Calu3 (cell line): Measurements from ENCODE around the gene PODXL. TPM values are rescaled to one million over a fixed set of nuclear protein-coding genes. Genes with fewer than 3 reads are reported as not detected.

ENCODE experiments used
- BruUV-seq: library from RNA; stranded (reverse); fragments of 400-500 nt; replicated peaks from 2 replicates; lab custom pipeline; 2021; lab: Mats Ljungman, UMichigan
- CTCF ChIA-PET: fragments of 300-600 bp; sonication (Branson Sonifier 250); formaldehyde crosslinking; loops from one replicate; lab custom pipeline; 2022; ENCODE audit warnings: antibody characterized with exemption; lab: Charles Lee
- DNase-seq: peaks from one replicate; pipeline ENCODE4 v3.0.0; 2022
- H3K27ac Mint-ChIP-seq: one replicate; pipeline ENCODE4 v1.8.0; 2022; ENCODE audit warnings: mixed read lengths; ENCODE audit not compliant: unreplicated experiment
- H3K27me3 Mint-ChIP-seq: one replicate; pipeline ENCODE4 v1.8.0; 2022; ENCODE audit warnings: mixed read lengths; ENCODE audit not compliant: unreplicated experiment
- H3K36me3 Mint-ChIP-seq: one replicate; pipeline ENCODE4 v1.8.0; 2022; ENCODE audit warnings: mild to moderate bottlenecking, moderate library complexity, mixed read lengths; ENCODE audit not compliant: insufficient read depth, unreplicated experiment
- H3K4me1 Mint-ChIP-seq: one replicate; pipeline ENCODE4 v1.8.0; 2022; ENCODE audit warnings: mild to moderate bottlenecking, low read depth, mixed read lengths; ENCODE audit not compliant: unreplicated experiment
- H3K4me3 Mint-ChIP-seq: one replicate; pipeline ENCODE4 v1.8.0; 2022; ENCODE audit warnings: mild to moderate bottlenecking, low read depth, moderate library complexity, mixed read lengths; ENCODE audit not compliant: unreplicated experiment
- H3K9me3 Mint-ChIP-seq: one replicate; pipeline ENCODE4 v1.8.0; 2022; ENCODE audit warnings: low read depth, mixed read lengths; ENCODE audit not compliant: unreplicated experiment
- intact Hi-C: fragments of 100-400 bp; cut with micrococcal nuclease; formaldehyde crosslinking; loops from one replicate; pipeline ENCODE4 v1.10.0; 2022; ENCODE audit not compliant: unreplicated experiment
- total RNA-seq: library from RNA; stranded (reverse); gene quantifications from 2 replicates; pipeline ENCODE4 v1.2.3, GENCODE V29; 2022
- TF ChIP-seq, protein P1 (sequence below): fragments of 200-600 bp; IDR thresholded peaks from one replicate; pipeline ENCODE4 v1.8.0; 2022; ENCODE audit warnings: antibody characterized with exemption; ENCODE audit not compliant: unreplicated experiment

Gene PODXL
- total RNA-seq, 1 experiment from 2014 or later: 15.5 TPM

GRCh38 chr7:131553931-131554330 lies 2.5 kb downstream of the PODXL start:
- intact Hi-C loops: no loop called here

DNA sequence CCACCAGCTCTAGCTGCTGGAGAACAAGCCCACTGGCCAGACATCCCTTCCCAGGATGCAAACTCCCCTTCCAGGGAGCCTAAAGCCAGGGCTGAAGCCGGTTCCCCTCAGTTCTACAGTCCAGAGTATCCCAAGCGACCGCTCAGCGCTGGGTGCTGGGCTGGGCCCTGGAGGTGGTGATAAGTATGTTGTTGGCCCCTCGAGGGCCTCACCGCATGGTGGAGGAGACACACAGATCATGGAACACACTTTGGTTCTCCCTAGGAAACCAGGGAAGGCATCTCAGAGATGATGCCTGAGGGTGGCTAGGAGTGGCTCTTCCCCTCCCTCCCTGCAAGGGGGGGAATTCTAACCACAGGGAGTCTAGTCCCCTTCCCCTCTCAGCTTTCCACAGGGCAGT lies 4.4 kb downstream of the PODXL start:
- Mint-ChIP-seq H3K36me3 (peaks cover 18% of the 10 kb centered on the region), H3K27ac (no peak overlapping the region), H3K9me3 (no peaks in the 10 kb centered on the region), H3K4me3 (no peak overlapping the region), H3K4me1 (peaks cover 7% of the 10 kb centered on the region), H3K27me3 (peaks cover 37% of the 10 kb centered on the region)
- intact Hi-C loops: no loop called here
- DNase-seq: no peak
- CTCF ChIA-PET: no interaction called here
- TF ChIP-seq, protein P1, sequence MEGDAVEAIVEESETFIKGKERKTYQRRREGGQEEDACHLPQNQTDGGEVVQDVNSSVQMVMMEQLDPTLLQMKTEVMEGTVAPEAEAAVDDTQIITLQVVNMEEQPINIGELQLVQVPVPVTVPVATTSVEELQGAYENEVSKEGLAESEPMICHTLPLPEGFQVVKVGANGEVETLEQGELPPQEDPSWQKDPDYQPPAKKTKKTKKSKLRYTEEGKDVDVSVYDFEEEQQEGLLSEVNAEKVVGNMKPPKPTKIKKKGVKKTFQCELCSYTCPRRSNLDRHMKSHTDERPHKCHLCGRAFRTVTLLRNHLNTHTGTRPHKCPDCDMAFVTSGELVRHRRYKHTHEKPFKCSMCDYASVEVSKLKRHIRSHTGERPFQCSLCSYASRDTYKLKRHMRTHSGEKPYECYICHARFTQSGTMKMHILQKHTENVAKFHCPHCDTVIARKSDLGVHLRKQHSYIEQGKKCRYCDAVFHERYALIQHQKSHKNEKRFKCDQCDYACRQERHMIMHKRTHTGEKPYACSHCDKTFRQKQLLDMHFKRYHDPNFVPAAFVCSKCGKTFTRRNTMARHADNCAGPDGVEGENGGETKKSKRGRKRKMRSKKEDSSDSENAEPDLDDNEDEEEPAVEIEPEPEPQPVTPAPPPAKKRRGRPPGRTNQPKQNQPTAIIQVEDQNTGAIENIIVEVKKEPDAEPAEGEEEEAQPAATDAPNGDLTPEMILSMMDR: no peak
- no TSS peak for BruUV-seq

More at GRCh38 chr7:131553931-131554330, 2.5 kb downstream of the PODXL start:
- no peak for DNase-seq
- peaks cover 56% of the 10 kb centered on the region for H3K27me3 Mint-ChIP-seq
- H3K4me3 Mint-ChIP-seq: no peak overlapping the region
- no TSS peak for BruUV-seq
- H3K4me1 Mint-ChIP-seq: peaks cover 7% of the 10 kb centered on the region
- peaks cover 20% of the 10 kb centered on the region for H3K36me3 Mint-ChIP-seq
- no peaks in the 10 kb centered on the region for H3K9me3 Mint-ChIP-seq
- CTCF ChIA-PET: interaction anchor here (0.6 kb wide), 1 partner anchor 11 kb away, joined by 3 read pairs; no protein-coding TSS in a partner anchor
- H3K27ac Mint-ChIP-seq: no peak overlapping the region
- TF ChIP-seq, protein P1: no peak

- Mint-ChIP-seq H3K27me3 (peaks cover 35% of the 10 kb centered on the region), H3K27ac (no peak overlapping the region)
- no TSS peak for BruUV-seq
Measured at GRCh38 chr7:131550846-131551245, 5.6 kb downstream of the PODXL start.

DNA sequence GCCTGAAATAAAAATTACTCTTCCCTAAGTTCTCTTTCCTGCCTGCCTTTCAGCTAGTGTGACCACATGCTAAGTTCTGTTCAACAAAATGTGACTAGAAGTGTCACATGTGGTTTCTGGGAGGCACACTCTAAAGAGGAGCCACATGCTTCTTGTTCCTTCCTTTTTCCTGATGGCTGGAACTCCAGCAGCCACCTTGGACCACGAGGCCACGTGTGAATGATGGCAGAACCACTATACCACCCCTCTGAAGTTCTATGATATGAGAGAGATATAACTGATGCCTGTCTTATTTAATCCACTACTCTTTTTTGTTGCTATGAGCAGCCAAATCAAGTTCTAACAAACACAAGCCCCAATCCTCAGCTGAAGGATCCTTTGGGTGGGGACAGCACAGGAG lies 8.1 kb downstream of the PODXL start:
- Mint-ChIP-seq H3K9me3 (no peaks in the 10 kb centered on the region), H3K27me3 (peaks cover 10% of the 10 kb centered on the region), H3K4me1 (peaks cover 13% of the 10 kb centered on the region), H3K36me3 (no peaks in the 10 kb centered on the region), H3K27ac (no peak overlapping the region), H3K4me3 (no peak overlapping the region)
- BruUV-seq: no TSS peak
- TF ChIP-seq, protein P1: no peak
- CTCF ChIA-PET: no interaction called here
- no peak for DNase-seq
- intact Hi-C loops: no loop called here

More at GRCh38 chr7:131550846-131551245, 5.6 kb downstream of the PODXL start:
- H3K4me3 Mint-ChIP-seq: no peak overlapping the region
- peaks cover 12% of the 10 kb centered on the region for H3K4me1 Mint-ChIP-seq
- H3K9me3 Mint-ChIP-seq: no peaks in the 10 kb centered on the region
- CTCF ChIA-PET: no interaction called here
- DNase-seq: no peak
- intact Hi-C loops: no loop called here
- TF ChIP-seq, protein P1: no peak
- peaks cover 10% of the 10 kb centered on the region for H3K36me3 Mint-ChIP-seq
